HepG2 (cell line): ENCODE results near the gene KRT4. TPM values are rescaled to one million over a fixed set of nuclear protein-coding genes. Genes with fewer than 3 reads are reported as not detected.

Source experiments
- CAMTA2 ChIP-seq: sonication (generic); formaldehyde crosslinking; IDR thresholded peaks from 2 replicates; pipeline ENCODE4 v1.4.0; 2020; ENCODE audit warnings: mild to moderate bottlenecking, missing genetic modification reagents, borderline replicate concordance
- MLLT10 ChIP-seq: sonication (generic); formaldehyde crosslinking; IDR thresholded peaks from 2 replicates; pipeline ENCODE4 v1.4.0; 2020; ENCODE audit warnings: missing genetic modification reagents
- RXRB ChIP-seq: IDR thresholded peaks from 2 replicates; pipeline ENCODE4 v1.6.1; 2016; ENCODE audit warnings: borderline replicate concordance, missing genetic modification reagents, missing compliant biosample characterization
- ZNF468 ChIP-seq: sonication (generic); formaldehyde crosslinking; IDR thresholded peaks from 2 replicates; pipeline ENCODE4 v1.8.0; 2022; ENCODE audit warnings: mild to moderate bottlenecking, moderate library complexity, missing genetic modification reagents
- ZNF562 ChIP-seq: sonication (generic); formaldehyde crosslinking; IDR thresholded peaks from 2 replicates; pipeline ENCODE4 v1.8.0; 2022; ENCODE audit warnings: missing genetic modification reagents, borderline replicate concordance
- polyA plus RNA-seq, 8 experiments: library from polyadenylated mRNA; depleted of rRNA in 3 of 8; stranded (reverse) in 7 of 8; unstranded in 1 of 8; fragments of >200 nt; fragmentation: Illumina TruSeq in 4 of 8; extraction: Trizol in 4 of 8; gene quantifications; 2 replicates each; pipeline versions ENCODE4 v1.2.1 to v1.2.3, GENCODE V29; 2011 to 2016; ENCODE audit warnings: low read depth in 4 of 8, missing spikeins in 1 of 8, mixed read lengths in 1 of 8; ENCODE audit not compliant: insufficient read depth in 1 of 8
- total RNA-seq, 5 experiments: library from RNA; depleted of rRNA; stranded (reverse); fragments of >200 nt; fragmentation: Illumina TruSeq; extraction: Trizol; gene quantifications; 2 replicates each; pipeline ENCODE4 v1.2.3, GENCODE V29; 2016; ENCODE audit warnings: low read depth in 1 of 5
- TF ChIP-seq, protein P1 (sequence below), 2 experiments: sonication (generic) in 1 of 2; formaldehyde crosslinking in 1 of 2; IDR thresholded peaks; 2 replicates each; pipeline versions ENCODE4 v1.4.0 to v1.6.1; 2016 to 2020; ENCODE audit warnings: borderline replicate concordance in 1 of 2, low read depth in 1 of 2, mild to moderate bottlenecking in 1 of 2, missing genetic modification reagents in 1 of 2

KRT4 gene
- total and polyA plus RNA-seq, 2 of the 13 experiments (the other 11 are each of a cell fraction or from before 2014, with no cell fraction given) = not detected

- TF ChIP-seq, protein P1, sequence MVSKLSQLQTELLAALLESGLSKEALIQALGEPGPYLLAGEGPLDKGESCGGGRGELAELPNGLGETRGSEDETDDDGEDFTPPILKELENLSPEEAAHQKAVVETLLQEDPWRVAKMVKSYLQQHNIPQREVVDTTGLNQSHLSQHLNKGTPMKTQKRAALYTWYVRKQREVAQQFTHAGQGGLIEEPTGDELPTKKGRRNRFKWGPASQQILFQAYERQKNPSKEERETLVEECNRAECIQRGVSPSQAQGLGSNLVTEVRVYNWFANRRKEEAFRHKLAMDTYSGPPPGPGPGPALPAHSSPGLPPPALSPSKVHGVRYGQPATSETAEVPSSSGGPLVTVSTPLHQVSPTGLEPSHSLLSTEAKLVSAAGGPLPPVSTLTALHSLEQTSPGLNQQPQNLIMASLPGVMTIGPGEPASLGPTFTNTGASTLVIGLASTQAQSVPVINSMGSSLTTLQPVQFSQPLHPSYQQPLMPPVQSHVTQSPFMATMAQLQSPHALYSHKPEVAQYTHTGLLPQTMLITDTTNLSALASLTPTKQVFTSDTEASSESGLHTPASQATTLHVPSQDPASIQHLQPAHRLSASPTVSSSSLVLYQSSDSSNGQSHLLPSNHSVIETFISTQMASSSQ (IDR thresholded peaks at IDR 0.05; ENCODE audit: low read depth) = no peak
- TF ChIP-seq, protein P1 (CRISPR knock-in tag; IDR thresholded peaks at IDR 0.05; ENCODE audit: borderline replicate concordance) = no peak
- TF ChIP-seq RXRB (CRISPR knock-in tag) (no peak), MLLT10 (CRISPR knock-in tag) (no peak), CAMTA2 (CRISPR knock-in tag) (no peak), ZNF562 (CRISPR knock-in tag) (no peak), ZNF468 (no peak)
- TF ChIP-seq, all 625 proteins: peak for 0
These were observed 13.7 kb upstream of the KRT4 start (continued) for GRCh38 chr12:52827499-52828090.
